Caco-2 (cell line): ENCODE data around the gene RBM5. TPM values are rescaled to one million over a fixed set of nuclear protein-coding genes. Genes with fewer than 3 reads are reported as not detected.

Source experiments
- BruUV-seq: library from RNA; stranded (reverse); fragments of 400-500 nt; replicated peaks from 2 replicates; lab custom pipeline; 2021; lab: Mats Ljungman, UMichigan
- CTCF ChIA-PET: fragments of 300-600 bp; sonication (Branson Sonifier 250); formaldehyde crosslinking; loops from one replicate; lab custom pipeline; 2022; ENCODE audit warnings: antibody characterized with exemption; lab: Charles Lee
- POLR2A ChIA-PET: fragments of 300-600 bp; sonication (Branson Sonifier 250); formaldehyde crosslinking; loops from one replicate; lab custom pipeline; 2022; ENCODE audit warnings: antibody characterized with exemption; lab: Charles Lee
- DNase-seq, 2 experiments: peaks; one replicate each; pipeline versions ENCODE4 v3.0.0 to v3.0.0-alpha.2; 2020 to 2022
- H3K27me3 ChIP-seq: replicated peaks from 2 replicates; pipeline ENCODE4 v1.6.0; 2011; ENCODE audit warnings: low read length; ENCODE audit not compliant: control insufficient read depth, insufficient read depth
- H3K36me3 ChIP-seq: 2 replicates; pipeline ENCODE4 v1.5.1; 2011; ENCODE audit warnings: low read length; ENCODE audit not compliant: control insufficient read depth, insufficient read depth
- H3K4me1 ChIP-seq: fragments of 250-450 bp; sonication (Bioruptor Pico); 2 replicates; pipeline ENCODE4 v1.5.1; 2020; ENCODE audit warnings: mild to moderate bottlenecking
- H3K4me3 ChIP-seq: 2 replicates; pipeline ENCODE4 v1.5.1; 2011; ENCODE audit warnings: low read depth, mild to moderate bottlenecking, control low read depth, low read length
- H3K9me3 ChIP-seq: fragments of 250-450 bp; sonication (Bioruptor Pico); 2 replicates; pipeline ENCODE4 v1.5.1; 2020; ENCODE audit warnings: mild to moderate bottlenecking, moderate library complexity
- H3K27ac Mint-ChIP-seq: one replicate; pipeline ENCODE4 v1.8.0; 2022; ENCODE audit warnings: mixed read lengths; ENCODE audit not compliant: unreplicated experiment
- H3K27me3 Mint-ChIP-seq: one replicate; pipeline ENCODE4 v1.8.0; 2022; ENCODE audit warnings: mixed read lengths; ENCODE audit not compliant: insufficient read depth, unreplicated experiment
- H3K36me3 Mint-ChIP-seq: one replicate; pipeline ENCODE4 v1.8.0; 2022; ENCODE audit warnings: mild to moderate bottlenecking, mixed read lengths; ENCODE audit not compliant: insufficient read depth, unreplicated experiment
- H3K4me1 Mint-ChIP-seq: one replicate; pipeline ENCODE4 v1.8.0; 2022; ENCODE audit warnings: low read depth, mixed read lengths; ENCODE audit not compliant: unreplicated experiment
- H3K4me3 Mint-ChIP-seq: one replicate; pipeline ENCODE4 v1.8.0; 2022; ENCODE audit warnings: mild to moderate bottlenecking, moderate library complexity, mixed read lengths; ENCODE audit not compliant: unreplicated experiment
- H3K9me3 Mint-ChIP-seq: one replicate; pipeline ENCODE4 v1.8.0; 2022; ENCODE audit warnings: mixed read lengths; ENCODE audit not compliant: unreplicated experiment
- intact Hi-C: fragments of 100-400 bp; cut with micrococcal nuclease; formaldehyde crosslinking; loops from one replicate; pipeline ENCODE4 v1.10.0; 2022; ENCODE audit not compliant: unreplicated experiment
- total RNA-seq: library from RNA; stranded (reverse); gene quantifications from 2 replicates; pipeline ENCODE4 v1.2.3, GENCODE V29; 2022
- TF ChIP-seq, protein P1 (sequence below), 2 experiments: fragments of 200-600 bp in 1 of 2; IDR thresholded peaks; 1 replicate in 1 of 2; 2 replicates in 1 of 2; pipeline versions ENCODE4 v1.5.1 to v1.8.0; 2011 to 2022; ENCODE audit warnings: antibody characterized with exemption in 1 of 2, control low read depth in 1 of 2, inconsistent platforms in 1 of 2, low read depth in 1 of 2, low read length in 1 of 2, mild to moderate bottlenecking in 1 of 2, moderate library complexity in 1 of 2; ENCODE audit not compliant: insufficient read depth in 1 of 2, severe bottlenecking in 1 of 2, unreplicated experiment in 1 of 2

The RBM5 gene
- total RNA-seq, 1 experiment from 2014 or later = 145 TPM

DNA sequence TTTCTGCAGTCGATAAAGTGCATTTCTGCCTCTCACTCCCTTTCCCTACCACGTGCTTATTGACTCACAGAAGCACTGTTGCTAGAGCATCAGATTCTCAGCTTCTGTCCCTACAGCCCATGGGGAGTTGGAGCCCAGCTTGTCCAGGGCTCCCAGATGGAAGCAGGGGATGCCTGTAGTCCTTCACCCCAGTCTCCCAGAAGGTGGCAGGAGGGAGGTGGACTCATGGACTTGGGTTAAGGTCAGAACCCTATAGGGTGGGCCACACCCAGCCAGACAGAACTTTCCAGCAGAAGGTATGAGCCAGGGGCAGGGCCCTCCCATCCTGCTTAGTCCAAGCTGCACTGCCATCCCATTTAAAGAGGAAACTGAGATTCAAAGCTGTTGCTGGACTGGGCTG is 33.4 kb downstream of the RBM5 start:
- intact Hi-C loops = no loop called here
- Mint-ChIP-seq H3K9me3 (no peaks in the 10 kb centered on the region), H3K36me3 (peaks cover 69% of the 10 kb centered on the region), H3K4me1 (peaks cover 28% of the 10 kb centered on the region), H3K27me3 (no peaks in the 10 kb centered on the region), H3K27ac (peak overlapping the region; percentile 15), H3K4me3 (no peak overlapping the region)
- H3K9me3 ChIP-seq = no peaks in the 10 kb centered on the region
- no peaks in the 10 kb centered on the region; the same call in 1 of the 2 replicates for H3K36me3 ChIP-seq
- no peaks in the 10 kb centered on the region for H3K27me3 ChIP-seq
- peaks cover 38% of the 10 kb centered on the region for H3K4me1 ChIP-seq
- H3K4me3 ChIP-seq = no peak overlapping the region
- DNase-seq = no peak
- BruUV-seq = no TSS peak
- ChIA-PET POLR2A (no interaction called here), CTCF (interaction anchor here (0.6 to 1.3 kb wide), 3 partner anchors 11 to 140 kb away, joined by 3 to 6 read pairs (median 3); no protein-coding TSS in a partner anchor)
- TF ChIP-seq, protein P1, sequence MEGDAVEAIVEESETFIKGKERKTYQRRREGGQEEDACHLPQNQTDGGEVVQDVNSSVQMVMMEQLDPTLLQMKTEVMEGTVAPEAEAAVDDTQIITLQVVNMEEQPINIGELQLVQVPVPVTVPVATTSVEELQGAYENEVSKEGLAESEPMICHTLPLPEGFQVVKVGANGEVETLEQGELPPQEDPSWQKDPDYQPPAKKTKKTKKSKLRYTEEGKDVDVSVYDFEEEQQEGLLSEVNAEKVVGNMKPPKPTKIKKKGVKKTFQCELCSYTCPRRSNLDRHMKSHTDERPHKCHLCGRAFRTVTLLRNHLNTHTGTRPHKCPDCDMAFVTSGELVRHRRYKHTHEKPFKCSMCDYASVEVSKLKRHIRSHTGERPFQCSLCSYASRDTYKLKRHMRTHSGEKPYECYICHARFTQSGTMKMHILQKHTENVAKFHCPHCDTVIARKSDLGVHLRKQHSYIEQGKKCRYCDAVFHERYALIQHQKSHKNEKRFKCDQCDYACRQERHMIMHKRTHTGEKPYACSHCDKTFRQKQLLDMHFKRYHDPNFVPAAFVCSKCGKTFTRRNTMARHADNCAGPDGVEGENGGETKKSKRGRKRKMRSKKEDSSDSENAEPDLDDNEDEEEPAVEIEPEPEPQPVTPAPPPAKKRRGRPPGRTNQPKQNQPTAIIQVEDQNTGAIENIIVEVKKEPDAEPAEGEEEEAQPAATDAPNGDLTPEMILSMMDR (IDR thresholded peaks at IDR 0.05; ENCODE audit: insufficient read depth in 1 of 2, low read depth in 1 of 2, low read length in 1 of 2, severe bottlenecking in 1 of 2, unreplicated experiment in 1 of 2) = no peak

DNA sequence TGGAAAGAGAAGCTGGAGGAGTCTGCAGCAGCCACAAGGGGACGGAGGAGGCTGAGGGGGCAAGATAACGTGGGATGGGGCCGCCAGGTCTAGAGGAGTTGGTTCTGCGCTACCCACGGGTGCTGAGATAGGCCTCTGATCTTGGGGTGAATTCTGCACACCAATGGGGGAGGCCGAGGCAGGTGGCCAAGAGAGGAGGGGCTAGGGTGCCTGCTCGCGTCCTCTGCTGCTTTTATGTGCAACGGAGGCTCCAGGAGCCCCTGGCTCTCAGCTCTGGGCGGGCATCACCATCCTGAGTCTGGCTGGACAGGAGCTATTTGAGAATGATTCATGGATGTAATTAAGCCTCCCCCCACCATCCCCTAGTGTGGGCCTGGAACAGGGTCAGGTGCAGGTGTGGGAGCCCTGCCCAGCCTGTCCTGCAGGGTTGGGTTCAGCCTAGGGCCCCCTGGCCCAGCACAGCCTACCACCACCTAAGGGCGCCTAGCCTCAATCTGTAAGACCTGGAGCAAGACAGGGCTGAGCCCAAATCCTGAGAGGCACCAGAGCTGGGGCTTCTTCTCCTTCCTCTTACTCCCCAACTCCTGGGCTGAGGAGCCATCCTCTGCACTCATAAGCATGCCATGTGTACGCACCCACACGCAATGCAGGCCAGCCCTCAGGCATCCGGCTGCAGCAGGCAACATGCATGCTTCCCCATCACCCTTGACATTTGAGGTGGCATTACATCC is 34.1 kb downstream of the RBM5 start:
- Mint-ChIP-seq H3K9me3 (no peaks in the 10 kb centered on the region), H3K36me3 (peaks cover 68% of the 10 kb centered on the region), H3K4me1 (peaks cover 33% of the 10 kb centered on the region), H3K27ac (peak overlapping the region; percentile 15), H3K4me3 (no peak overlapping the region), H3K27me3 (no peaks in the 10 kb centered on the region)
- Histone ChIP-seq H3K36me3 (no peaks in the 10 kb centered on the region; the same call in 1 of the 2 replicates), H3K4me1 (peaks cover 45% of the 10 kb centered on the region), H3K4me3 (no peak overlapping the region), H3K27me3 (no peaks in the 10 kb centered on the region), H3K9me3 (no peaks in the 10 kb centered on the region)
- intact Hi-C loops = no loop called here
- BruUV-seq = no TSS peak
- TF ChIP-seq, protein P1 (IDR thresholded peaks at IDR 0.05; ENCODE audit: insufficient read depth in 1 of 2, low read depth in 1 of 2, low read length in 1 of 2, severe bottlenecking in 1 of 2, unreplicated experiment in 1 of 2) = no peak
- CTCF ChIA-PET = interaction anchor here (0.8 to 1.0 kb wide), 2 partner anchors 98 to 103 kb away, joined by 3 read pairs; no protein-coding TSS in a partner anchor
- no peak for DNase-seq
- POLR2A ChIA-PET = no interaction called here

DNA sequence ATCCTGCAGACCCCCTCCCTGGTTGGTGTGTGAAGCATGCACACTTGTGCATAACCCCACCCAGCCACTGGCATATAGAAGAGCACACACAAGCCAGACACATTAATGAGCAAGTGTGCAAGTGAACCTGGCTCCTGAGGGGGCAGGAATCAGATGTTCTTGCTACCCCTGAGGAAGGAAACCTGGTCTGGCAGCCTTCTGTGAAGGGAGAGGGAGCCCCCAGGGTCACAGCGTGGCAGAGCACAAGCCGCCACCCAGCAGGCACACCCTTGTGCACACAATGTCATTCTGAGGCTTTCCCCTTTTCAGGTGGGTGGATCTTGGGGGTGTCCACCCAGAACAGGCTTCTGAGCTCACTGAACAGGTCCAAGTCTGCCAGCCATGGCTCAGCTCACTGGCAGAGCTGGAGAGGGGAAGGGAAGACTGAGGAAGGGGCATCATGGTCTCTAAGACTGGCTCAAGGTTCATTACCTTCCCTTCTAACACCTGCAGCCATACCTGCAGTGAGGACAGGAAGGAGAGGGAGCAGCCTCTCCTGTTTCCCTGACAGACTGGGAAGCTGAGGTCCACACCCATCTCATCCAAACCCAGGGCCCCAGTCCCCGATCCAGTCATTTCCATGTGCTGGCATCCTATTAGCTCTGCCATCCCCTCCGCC is 34.8 kb downstream of the RBM5 start:
- POLR2A ChIA-PET = no interaction called here
- H3K4me3 Mint-ChIP-seq = no peak overlapping the region
- no TSS peak for BruUV-seq

More for the DNA sequence above, 34.8 kb downstream of the RBM5 start:
- Mint-ChIP-seq H3K9me3 (no peaks in the 10 kb centered on the region), H3K27ac (peak overlapping the region; percentile 13), H3K4me1 (peaks cover 33% of the 10 kb centered on the region), H3K27me3 (no peaks in the 10 kb centered on the region), H3K36me3 (peaks cover 61% of the 10 kb centered on the region)
- DNase-seq = no peak
- no peaks in the 10 kb centered on the region for H3K9me3 ChIP-seq
- H3K27me3 ChIP-seq = no peaks in the 10 kb centered on the region
- TF ChIP-seq, protein P1 (IDR thresholded peaks at IDR 0.05; ENCODE audit: insufficient read depth in 1 of 2, low read depth in 1 of 2, low read length in 1 of 2, severe bottlenecking in 1 of 2, unreplicated experiment in 1 of 2) = no peak
- CTCF ChIA-PET = interaction anchor here (1.0 kb wide), 1 partner anchor 102 kb away, joined by 3 read pairs; no protein-coding TSS in a partner anchor
- no peak overlapping the region for H3K4me3 ChIP-seq
- peaks cover 49% of the 10 kb centered on the region for H3K4me1 ChIP-seq
- intact Hi-C loops = no loop called here
- H3K36me3 ChIP-seq = no peaks in the 10 kb centered on the region; the same call in 1 of the 2 replicates
